Stimulated activated CD4-positive, alpha-beta T cell treated with anti-CD3 and anti-CD28 coated beads, Interleukin-15, amount 100 ng/mL, for 1 hour (primary cell): ENCODE measurements around the gene LPAR6.

ENCODE experiments used
- DNase-seq, 2 donors: peaks; one replicate each; pipeline ENCODE4 v3.0.0-alpha.2; 2020; ENCODE audit warnings: low read depth in 1 of 2, low spot score in 1 of 2

LPAR6 gene

GRCh38 chr13:48377857-48378256 is 35.1 kb downstream of the LPAR6 start:
- no peak for DNase-seq

- DNase-seq, result no peak
Observed at GRCh38 chr13:48370815-48371214, 42.1 kb downstream of the LPAR6 start.

- no peak for DNase-seq
Observed at GRCh38 chr13:48369988-48370387, 42.9 kb downstream of the LPAR6 start.
